HG03175 (cell line): Measurements from ENCODE around the gene SRR.
A peak's percentile ranks its signal among the peaks of the same experiment; 100 is the strongest.
"Not testable (repeated sequence)": the region's sequence is repeated elsewhere in the genome, so short reads cannot be mapped to it uniquely, and the experiment has no call there.

Experiments
- ATAC-seq: cut with Tn5 transposase; IDR thresholded peaks from one replicate; pipeline ENCODE4 v1.9.1; 2021; ENCODE audit warnings: mild to moderate bottlenecking, moderate library complexity; ENCODE audit not compliant: unreplicated experiment

SRR gene

GRCh38 chr17:2303204-2304188 lies at the start of gene SRR, which contains the start of gene SMG6:
TSS of gene SRR (plus strand) at chr17:2303950. CDS start at chr17:2315561, 11,611 bp downstream.
TSS of gene SMG6 (minus strand) at chr17:2303785. CDS start at chr17:2303720, 65 bp downstream.
- peak; percentile 80 for ATAC-seq

- not testable (repeated sequence) for ATAC-seq
Measured at GRCh38 chr17:2258830-2259229, 44.9 kb upstream of the SRR start.

- ATAC-seq: peak; percentile 78
Measured at GRCh38 chr17:2259769-2260536, 43.8 kb upstream of the SRR start.

- no peak for ATAC-seq
Measured at GRCh38 chr17:2262135-2262587, 41.6 kb upstream of the SRR start.

GRCh38 chr17:2263183-2264066 lies 40.3 kb upstream of the SRR start:
- ATAC-seq: no peak

GRCh38 chr17:2264067-2264860 lies 39.5 kb upstream of the SRR start:
- no peak for ATAC-seq

- not testable (repeated sequence) for ATAC-seq
Measured at GRCh38 chr17:2265166-2265565, 38.6 kb upstream of the SRR start.

- peak; percentile 68 for ATAC-seq
Measured at GRCh38 chr17:2266045-2266864, 37.5 kb upstream of the SRR start.

- ATAC-seq: no peak
Measured at GRCh38 chr17:2266865-2267228, 36.9 kb upstream of the SRR start.

- ATAC-seq: no peak
Measured at GRCh38 chr17:2267354-2267753, 36.4 kb upstream of the SRR start.

GRCh38 chr17:2271985-2272702 lies 31.6 kb upstream of the SRR start:
- ATAC-seq: no peak

GRCh38 chr17:2274414-2274813 lies 29.3 kb upstream of the SRR start:
- ATAC-seq: no peak

- ATAC-seq: no peak
Measured at GRCh38 chr17:2275722-2276121, 28.0 kb upstream of the SRR start.

GRCh38 chr17:2277429-2278170 lies 26.1 kb upstream of the SRR start:
- ATAC-seq: no peak

- no peak for ATAC-seq
Measured at GRCh38 chr17:2279707-2280106, 24.0 kb upstream of the SRR start.

GRCh38 chr17:2282297-2282873 lies 21.4 kb upstream of the SRR start:
- no peak for ATAC-seq

- ATAC-seq: no peak
Measured at GRCh38 chr17:2283302-2283701, 20.4 kb upstream of the SRR start.
